Prostate gland (tissue), 2 donors: ENCODE results near the gene RIPOR2.

Source experiments
- POLR2A ChIP-seq: fragments of 450-650 bp; IDR thresholded peaks from one replicate; pipeline ENCODE4 v1.6.1; 2016; ENCODE audit warnings: antibody characterized with exemption, mild to moderate bottlenecking
- POLR2AphosphoS5 ChIP-seq: sonication (generic); formaldehyde crosslinking; IDR thresholded peaks from one replicate; pipeline ENCODE4 v1.6.1; 2017; ENCODE audit warnings: antibody characterized with exemption
- TF ChIP-seq, protein P1 (sequence below), 4 experiments: fragments of 200-600 bp in 2 of 4; fragments of 450-650 bp in 2 of 4; sonication (generic) in 2 of 4; IDR thresholded peaks; 1 replicate in 3 of 4; 2 replicates in 1 of 4; pipeline ENCODE4 v1.5.1; 2016 to 2019; ENCODE audit warnings: antibody characterized with exemption in 4 of 4, mild to moderate bottlenecking in 2 of 4, moderate library complexity in 2 of 4

DNA sequence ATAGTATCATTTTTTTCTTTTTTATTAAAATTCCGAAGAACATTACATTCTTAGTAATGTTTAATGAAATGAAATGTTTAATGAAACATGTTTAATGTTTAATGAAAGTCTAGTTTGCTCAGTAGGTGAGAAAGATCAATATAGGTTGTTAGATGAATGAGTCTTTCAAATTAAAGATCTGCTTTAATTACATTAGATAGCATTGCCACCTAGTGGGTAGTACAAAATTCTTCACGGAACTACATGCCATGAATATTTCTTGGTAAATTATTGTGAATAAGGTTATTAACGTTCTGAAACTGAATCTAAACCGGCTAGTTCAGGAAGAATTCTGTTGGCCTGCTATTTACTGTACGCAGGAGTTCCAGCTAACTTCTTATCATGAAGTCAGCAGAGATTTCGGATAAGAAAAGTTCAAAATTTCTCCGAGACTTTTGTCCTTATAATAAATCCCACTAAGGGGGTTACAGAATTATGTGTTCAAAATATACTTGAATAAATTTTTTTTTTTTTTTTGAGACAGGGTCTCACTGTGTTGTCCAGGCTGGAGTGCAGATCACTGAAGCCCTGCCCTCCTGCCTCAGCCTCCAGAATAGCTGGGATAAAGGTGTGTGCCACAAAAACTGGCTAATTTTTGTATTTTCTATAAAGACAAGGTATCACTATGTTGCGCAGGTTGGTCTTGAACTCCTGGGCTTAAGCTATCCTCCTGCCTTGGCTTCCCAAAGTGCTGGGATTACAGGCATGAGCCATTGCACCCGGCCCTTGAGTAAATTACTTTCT lies 168.9 kb downstream of the RIPOR2 start:
- TF ChIP-seq, protein P1, sequence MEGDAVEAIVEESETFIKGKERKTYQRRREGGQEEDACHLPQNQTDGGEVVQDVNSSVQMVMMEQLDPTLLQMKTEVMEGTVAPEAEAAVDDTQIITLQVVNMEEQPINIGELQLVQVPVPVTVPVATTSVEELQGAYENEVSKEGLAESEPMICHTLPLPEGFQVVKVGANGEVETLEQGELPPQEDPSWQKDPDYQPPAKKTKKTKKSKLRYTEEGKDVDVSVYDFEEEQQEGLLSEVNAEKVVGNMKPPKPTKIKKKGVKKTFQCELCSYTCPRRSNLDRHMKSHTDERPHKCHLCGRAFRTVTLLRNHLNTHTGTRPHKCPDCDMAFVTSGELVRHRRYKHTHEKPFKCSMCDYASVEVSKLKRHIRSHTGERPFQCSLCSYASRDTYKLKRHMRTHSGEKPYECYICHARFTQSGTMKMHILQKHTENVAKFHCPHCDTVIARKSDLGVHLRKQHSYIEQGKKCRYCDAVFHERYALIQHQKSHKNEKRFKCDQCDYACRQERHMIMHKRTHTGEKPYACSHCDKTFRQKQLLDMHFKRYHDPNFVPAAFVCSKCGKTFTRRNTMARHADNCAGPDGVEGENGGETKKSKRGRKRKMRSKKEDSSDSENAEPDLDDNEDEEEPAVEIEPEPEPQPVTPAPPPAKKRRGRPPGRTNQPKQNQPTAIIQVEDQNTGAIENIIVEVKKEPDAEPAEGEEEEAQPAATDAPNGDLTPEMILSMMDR (IDR thresholded peaks at IDR 0.05), result peak in 3 of 4 experiments; percentile 36 to 70 (median 66)
- TF ChIP-seq POLR2A, result no peak
- TF ChIP-seq POLR2AphosphoS5, result no peak
